Parathyroid adenoma (tissue), 2 donors: Measurements from ENCODE around the gene PRKD1.
A peak's percentile ranks its signal among the peaks of the same experiment; 100 is the strongest.

Experiments
- H2AFZ ChIP-seq: fragments of 300-600 bp; sonication (generic); one replicate; pipeline ENCODE4 v1.7.0; 2017; ENCODE audit warnings: antibody characterized with exemption, mild to moderate bottlenecking
- H3K27ac ChIP-seq: fragments of 300-600 bp; sonication (generic); one replicate; pipeline ENCODE4 v1.7.0; 2017
- H3K27me3 ChIP-seq: fragments of 300-600 bp; sonication (generic); one replicate; pipeline ENCODE4 v1.7.0; 2017; ENCODE audit warnings: low read length; ENCODE audit not compliant: control insufficient read depth, insufficient read depth
- H3K36me3 ChIP-seq: fragments of 300-600 bp; sonication (generic); one replicate; pipeline ENCODE4 v1.7.0; 2017; ENCODE audit warnings: low read length; ENCODE audit not compliant: control insufficient read depth, insufficient read depth
- H3K4me1 ChIP-seq: fragments of 300-600 bp; sonication (generic); one replicate; pipeline ENCODE4 v1.7.0; 2017; ENCODE audit warnings: control low read depth
- H3K4me2 ChIP-seq: fragments of 300-600 bp; sonication (generic); one replicate; pipeline ENCODE4 v1.7.0; 2017; ENCODE audit warnings: low read length
- H3K4me3 ChIP-seq: fragments of 300-600 bp; sonication (generic); one replicate; pipeline ENCODE4 v1.7.0; 2017; ENCODE audit warnings: low read depth, low read length
- H3K79me2 ChIP-seq: fragments of 300-600 bp; sonication (generic); one replicate; pipeline ENCODE4 v1.7.0; 2017; ENCODE audit warnings: control low read depth
- H3K9ac ChIP-seq: fragments of 300-600 bp; sonication (generic); one replicate; pipeline ENCODE4 v1.7.0; 2017; ENCODE audit warnings: mild to moderate bottlenecking
- H3K9me3 ChIP-seq: fragments of 300-600 bp; sonication (generic); one replicate; pipeline ENCODE4 v1.7.0; 2017; ENCODE audit warnings: low read length; ENCODE audit not compliant: control insufficient read depth
- CTCF ChIP-seq: fragments of 300-600 bp; sonication (generic); IDR thresholded peaks from one replicate; pipeline ENCODE4 v1.7.0; 2017; ENCODE audit warnings: antibody characterized with exemption, mild to moderate bottlenecking
- donor health status: primary hyperparathyroidism.

The PRKD1 gene

GRCh38 chr14:29941401-29941800 is 13.8 kb upstream of the PRKD1 start:
- no peaks in the 10 kb centered on the region for H3K79me2 ChIP-seq
- no peaks in the 10 kb centered on the region for H3K4me1 ChIP-seq
- no peak overlapping the region for H3K9ac ChIP-seq
- H3K27ac ChIP-seq: no peak overlapping the region
- no peak overlapping the region for H2AFZ ChIP-seq
- H3K4me3 ChIP-seq: no peak overlapping the region
- TF ChIP-seq CTCF: no peak
- H3K9me3 ChIP-seq: no peaks in the 10 kb centered on the region
- no peaks in the 10 kb centered on the region for H3K36me3 ChIP-seq
- no peak overlapping the region for H3K4me2 ChIP-seq
- no peaks in the 10 kb centered on the region for H3K27me3 ChIP-seq

- Histone ChIP-seq H3K79me2 (no peaks in the 10 kb centered on the region), H3K27me3 (no peaks in the 10 kb centered on the region), H3K9me3 (no peaks in the 10 kb centered on the region), H3K4me3 (no peak overlapping the region), H3K27ac (no peak overlapping the region), H3K36me3 (no peaks in the 10 kb centered on the region), H3K9ac (no peak overlapping the region), H3K4me1 (no peaks in the 10 kb centered on the region), H2AFZ (no peak overlapping the region), H3K4me2 (no peak overlapping the region)
- no peak for TF ChIP-seq CTCF
Observed at GRCh38 chr14:29940482-29940881, 12.8 kb upstream of the PRKD1 start.

- Histone ChIP-seq H2AFZ (no peak overlapping the region), H3K27me3 (no peaks in the 10 kb centered on the region), H3K4me3 (no peak overlapping the region), H3K9me3 (no peaks in the 10 kb centered on the region), H3K36me3 (no peaks in the 10 kb centered on the region), H3K4me2 (no peak overlapping the region), H3K4me1 (no peaks in the 10 kb centered on the region), H3K79me2 (no peaks in the 10 kb centered on the region), H3K9ac (no peak overlapping the region), H3K27ac (no peak overlapping the region)
- no peak for TF ChIP-seq CTCF
Observed at GRCh38 chr14:29937116-29937515, 9.5 kb upstream of the PRKD1 start.

- Histone ChIP-seq H3K4me3 (no peak overlapping the region), H3K36me3 (no peaks in the 10 kb centered on the region), H2AFZ (peak overlapping the region; percentile 28), H3K9ac (no peak overlapping the region), H3K4me2 (no peak overlapping the region), H3K27ac (no peak overlapping the region), H3K79me2 (no peaks in the 10 kb centered on the region), H3K4me1 (peaks cover 5% of the 10 kb centered on the region), H3K9me3 (no peaks in the 10 kb centered on the region), H3K27me3 (no peaks in the 10 kb centered on the region)
- TF ChIP-seq CTCF: no peak
Observed at GRCh38 chr14:29930283-29930682, 2.6 kb upstream of the PRKD1 start.

- Histone ChIP-seq H3K4me1 (peaks cover 10% of the 10 kb centered on the region), H3K4me2 (peak overlapping the region; percentile 57), H3K9me3 (no peaks in the 10 kb centered on the region), H3K36me3 (no peaks in the 10 kb centered on the region), H3K9ac (no peak overlapping the region), H2AFZ (peak overlapping the region; percentile 94), H3K4me3 (peak overlapping the region; percentile 54), H3K27me3 (no peaks in the 10 kb centered on the region), H3K79me2 (no peaks in the 10 kb centered on the region), H3K27ac (peak overlapping the region; percentile 48)
- TF ChIP-seq CTCF: no peak
Observed at GRCh38 chr14:29928117-29928640, 532 bp upstream of the PRKD1 start.
